GM21381 (cell line): ENCODE measurements around the gene OSBPL3.
"Not testable (repeated sequence)": the region's sequence is repeated elsewhere in the genome, so short reads cannot be mapped to it uniquely, and the experiment has no call there.

Source experiments
- ATAC-seq: cut with Tn5 transposase; IDR thresholded peaks from one replicate; pipeline ENCODE4 v1.9.1; 2021; ENCODE audit warnings: mild to moderate bottlenecking, moderate library complexity; ENCODE audit not compliant: unreplicated experiment

Gene OSBPL3

DNA sequence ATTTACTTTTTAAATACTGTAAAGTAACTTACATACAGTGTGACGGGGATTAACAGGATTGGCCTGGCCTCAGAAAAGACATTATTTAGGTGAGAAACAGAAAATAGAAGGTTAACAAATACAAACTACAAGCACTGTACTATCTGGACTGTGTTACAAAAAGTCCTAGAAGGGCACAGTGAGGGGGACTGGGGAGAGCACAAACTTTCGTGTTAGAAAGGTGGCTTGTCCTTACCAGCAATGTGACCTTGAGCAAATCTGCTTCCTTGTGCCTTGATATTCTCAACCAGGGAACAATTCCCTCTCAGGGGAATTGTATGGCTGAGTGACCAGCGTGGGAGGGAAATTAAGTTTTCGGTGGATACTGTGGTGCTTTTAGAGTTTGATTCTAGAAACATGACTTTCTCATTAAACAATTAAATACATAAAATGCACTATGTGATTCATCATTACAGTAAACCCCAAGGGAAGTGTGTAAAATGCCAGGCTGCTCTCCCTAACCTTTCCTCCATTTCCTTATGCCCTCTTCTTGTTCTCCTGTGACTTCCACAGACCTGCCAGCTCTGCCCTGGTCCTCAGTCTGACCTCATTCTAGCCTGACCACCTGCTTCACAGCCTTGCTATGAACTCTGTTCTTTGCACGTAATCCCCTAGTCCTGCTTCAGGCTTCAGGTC, 57.7 kb downstream of the OSBPL3 start:
- no peak for ATAC-seq

DNA sequence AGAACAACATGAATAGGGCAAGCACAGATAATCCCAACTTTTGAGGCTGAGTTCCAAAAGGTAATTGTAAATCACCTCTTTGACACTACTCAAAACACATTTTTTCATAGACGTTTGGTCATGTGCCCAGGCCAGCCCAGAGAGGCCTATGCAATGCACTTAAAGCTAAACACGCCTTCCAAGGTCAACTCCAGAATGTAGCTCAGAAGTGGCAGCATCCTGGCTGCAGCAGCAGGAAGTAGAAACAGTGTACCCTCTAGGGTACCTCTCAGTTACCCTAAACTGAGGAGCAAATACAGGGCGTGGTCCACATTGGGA, 58.7 kb downstream of the OSBPL3 start:
- no peak for ATAC-seq

DNA sequence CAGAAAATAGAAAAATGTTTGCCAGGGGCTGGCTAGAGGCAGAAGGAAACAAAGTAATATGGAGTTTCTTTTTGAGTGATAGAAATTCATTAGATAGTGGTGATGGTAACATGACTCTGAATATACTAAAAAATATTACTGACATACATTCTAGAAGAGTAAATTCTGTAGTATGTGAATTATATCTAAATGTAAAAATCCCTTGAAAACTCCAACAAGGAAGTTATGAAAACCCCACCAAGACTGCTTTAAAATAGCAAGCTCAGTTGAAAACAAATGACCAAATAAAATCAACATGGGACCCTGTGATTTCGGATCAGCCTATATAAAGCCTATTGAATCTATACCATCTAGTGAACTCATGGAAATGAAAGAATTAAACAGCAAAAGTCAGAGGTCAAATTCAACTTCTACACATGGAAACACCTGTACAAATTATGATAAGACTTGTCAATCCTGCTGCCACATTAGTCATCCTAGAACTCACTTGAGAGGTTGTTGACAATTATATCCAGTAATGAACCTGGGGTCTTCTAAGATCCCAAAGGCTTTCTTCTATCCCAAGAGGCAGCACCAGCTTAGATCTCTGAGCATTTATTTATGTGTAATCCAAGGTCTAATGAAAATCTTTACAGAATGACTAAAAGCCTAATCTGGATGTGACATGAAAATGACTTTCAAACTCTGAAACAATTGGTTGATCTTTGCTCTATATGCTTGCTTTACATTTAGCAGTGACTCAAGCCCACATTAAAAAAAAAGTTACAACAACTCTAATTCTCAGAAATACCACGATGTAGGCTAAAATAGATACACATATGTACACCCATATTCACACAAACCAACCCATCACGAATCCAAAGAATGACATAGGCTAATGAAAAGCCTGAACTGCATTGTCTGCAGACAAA, 59.3 kb downstream of the OSBPL3 start:
- no peak for ATAC-seq

DNA sequence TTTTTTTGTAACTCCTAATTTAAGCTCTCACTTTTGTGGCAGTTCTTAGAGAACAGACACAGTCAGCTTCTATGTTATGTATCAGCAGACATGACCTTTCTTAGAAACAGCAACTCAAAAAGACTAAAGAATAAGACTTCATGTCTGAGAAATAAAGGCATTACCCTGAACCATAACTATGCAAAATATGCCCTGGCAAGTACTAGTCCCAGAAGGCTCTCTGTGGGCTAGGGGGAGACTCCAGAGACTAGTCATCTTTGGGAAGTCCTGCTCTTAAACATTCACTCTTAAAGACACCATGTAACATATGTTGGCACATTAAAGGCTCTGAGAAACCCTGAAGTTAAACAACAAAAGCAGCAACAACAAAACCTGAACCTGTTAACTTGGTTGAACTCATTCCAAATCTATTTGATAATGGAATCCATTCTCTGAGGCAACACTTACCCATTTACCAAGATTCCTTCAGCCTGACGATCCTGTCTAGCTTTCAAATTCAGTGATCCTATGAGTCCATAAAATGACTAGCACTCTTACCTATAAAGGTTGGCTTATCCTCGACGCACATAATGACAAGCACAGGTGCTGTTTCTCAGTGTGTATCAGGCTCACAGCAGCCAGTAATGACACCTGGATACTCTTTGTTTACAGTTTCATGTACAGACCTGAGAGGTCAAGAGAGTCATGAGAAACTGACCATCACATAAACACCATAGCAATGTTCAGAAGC, 62.3 kb downstream of the OSBPL3 start:
- peak; percentile 44 for ATAC-seq

DNA sequence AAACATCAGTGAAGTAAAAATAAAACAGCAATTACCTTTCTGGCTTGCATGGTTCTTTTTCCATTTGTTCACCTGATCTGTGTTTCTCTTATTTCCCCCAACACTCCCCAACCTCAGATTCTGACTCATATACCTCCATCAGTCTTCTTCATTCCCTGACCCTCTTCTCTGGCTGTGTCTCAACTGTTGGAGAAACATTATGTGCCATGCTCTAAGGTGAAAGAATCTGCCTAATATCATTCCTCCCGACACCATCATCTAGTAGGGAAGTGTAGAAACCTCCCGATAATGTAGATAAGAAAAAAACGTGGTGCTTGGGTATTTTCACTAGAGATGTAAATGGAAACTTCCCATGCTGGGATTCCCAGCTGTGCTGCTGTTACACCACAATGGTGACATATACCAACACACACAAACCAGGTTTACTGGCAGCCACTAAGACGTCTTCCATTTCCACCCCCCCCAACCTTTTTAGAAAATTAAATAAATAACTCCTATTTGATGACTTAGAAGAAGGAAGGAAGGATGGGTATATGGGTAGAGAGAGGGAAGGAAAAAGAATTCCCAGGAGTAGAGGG, 63.4 kb downstream of the OSBPL3 start:
- no peak for ATAC-seq

DNA sequence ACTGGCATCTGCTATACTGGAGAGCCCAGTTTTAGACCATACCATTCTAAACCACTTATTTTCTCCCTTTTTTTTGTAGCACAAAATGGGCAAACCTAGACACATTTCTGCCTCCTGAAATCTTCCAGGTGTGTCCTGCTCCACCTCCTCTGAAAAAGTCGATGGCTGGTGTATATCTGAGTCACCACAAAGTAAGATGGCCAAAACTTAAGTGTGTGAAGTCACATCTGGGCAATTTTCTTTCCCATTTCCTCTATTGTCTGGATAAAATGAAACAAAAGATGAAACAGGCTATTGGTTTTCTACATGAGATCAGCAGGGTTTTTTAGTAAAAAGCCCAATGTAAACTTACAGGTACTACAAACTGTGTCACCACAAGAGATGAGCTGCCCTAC, 65.5 kb downstream of the OSBPL3 start:
- ATAC-seq: no peak

DNA sequence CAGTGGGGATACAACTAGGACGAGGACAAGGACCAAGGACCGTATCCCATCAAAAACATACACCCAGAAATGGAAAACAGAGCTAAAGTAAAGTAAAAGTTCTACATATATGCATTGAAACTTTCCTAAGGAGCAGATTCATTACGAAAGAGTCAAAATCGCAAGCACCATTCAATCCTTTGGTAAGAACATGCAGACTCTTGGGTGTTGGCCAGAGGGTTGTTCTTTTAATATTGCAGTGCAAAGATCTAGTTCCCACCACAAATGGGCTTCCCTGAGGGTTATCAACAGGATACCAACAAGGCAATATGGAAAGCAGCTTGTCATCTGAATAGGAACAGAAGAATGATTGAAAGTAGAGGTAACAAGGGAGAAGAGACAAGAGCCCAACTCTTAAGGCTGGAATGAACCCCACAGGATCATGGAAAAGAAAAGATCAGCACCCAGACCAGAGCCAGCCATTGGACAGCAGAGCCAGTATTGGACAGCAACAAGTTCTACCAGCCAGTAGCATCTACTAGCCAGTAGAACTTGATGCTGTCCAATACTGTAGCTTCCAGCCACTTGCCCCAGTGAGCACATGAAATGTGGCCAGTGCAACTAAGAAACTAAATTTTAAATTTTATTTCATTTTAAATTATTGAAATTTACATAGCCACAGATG, 66.0 kb downstream of the OSBPL3 start:
- no peak for ATAC-seq

DNA sequence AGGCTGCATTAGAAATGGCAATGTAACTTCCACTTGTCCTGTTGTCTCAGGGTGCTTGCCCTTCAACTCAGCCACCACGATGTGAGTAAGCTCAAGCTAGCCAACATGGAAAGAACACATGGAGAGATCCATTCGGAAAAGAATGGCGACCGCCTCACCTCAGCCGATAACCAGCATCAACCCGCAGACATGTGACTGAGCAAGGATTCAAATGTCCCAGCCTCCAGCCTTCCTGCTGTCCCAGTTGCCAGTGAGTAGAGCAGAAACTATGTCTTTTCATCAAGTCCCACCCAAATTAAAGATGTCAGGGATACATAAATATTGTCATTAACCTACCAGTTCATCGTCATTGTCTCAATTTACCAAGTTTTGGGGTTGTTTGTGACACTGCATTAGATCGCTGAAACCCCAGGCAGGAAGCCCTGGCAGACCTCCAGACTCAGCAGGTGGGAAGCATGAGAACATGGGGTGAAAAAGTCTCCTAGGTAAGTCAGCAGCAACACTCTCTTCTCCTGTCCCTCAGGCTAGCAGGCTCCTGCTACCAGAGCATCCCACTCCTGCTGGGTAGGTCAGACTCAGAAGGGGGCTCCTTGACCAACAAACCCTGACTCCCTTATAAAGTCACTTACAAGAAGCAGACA, 67.0 kb downstream of the OSBPL3 start:
- ATAC-seq: no peak

DNA sequence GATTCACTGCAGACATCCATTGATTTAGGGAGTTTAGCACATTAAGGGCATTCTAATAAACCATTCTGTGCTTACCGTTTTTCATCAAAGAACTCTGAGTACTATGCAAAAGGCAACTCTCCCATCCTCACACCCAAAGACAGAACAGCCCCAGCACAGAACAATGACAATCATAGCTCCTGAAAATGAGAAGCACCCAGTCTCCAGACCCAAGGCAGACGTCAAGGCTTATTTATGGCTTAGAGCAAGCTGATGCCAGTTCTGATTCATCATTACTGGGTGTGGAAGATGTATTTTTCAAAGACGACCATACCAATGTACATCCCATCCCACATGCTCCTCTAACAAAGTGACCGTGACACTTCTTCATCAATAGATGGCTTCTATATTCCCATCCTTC, 67.6 kb downstream of the OSBPL3 start:
- no peak for ATAC-seq

DNA sequence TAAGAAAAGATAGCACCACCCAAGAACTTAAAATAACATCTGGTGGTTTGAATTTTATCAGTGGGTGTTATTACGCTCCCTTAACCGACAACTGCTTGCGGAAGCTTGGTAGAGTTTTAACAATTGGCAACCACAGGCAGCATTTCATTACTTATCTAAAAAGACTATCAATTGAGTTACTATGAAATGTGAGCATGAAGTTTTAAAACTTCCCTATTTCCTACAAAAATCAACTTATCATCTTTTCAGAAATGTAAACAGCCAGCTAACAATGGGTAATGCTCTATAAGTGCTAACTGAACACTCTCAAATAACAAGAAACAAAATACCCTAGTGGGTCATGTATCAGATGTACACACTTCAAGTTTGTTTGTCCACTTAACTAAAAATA, 68.8 kb downstream of the OSBPL3 start:
- ATAC-seq: peak; percentile 48

DNA sequence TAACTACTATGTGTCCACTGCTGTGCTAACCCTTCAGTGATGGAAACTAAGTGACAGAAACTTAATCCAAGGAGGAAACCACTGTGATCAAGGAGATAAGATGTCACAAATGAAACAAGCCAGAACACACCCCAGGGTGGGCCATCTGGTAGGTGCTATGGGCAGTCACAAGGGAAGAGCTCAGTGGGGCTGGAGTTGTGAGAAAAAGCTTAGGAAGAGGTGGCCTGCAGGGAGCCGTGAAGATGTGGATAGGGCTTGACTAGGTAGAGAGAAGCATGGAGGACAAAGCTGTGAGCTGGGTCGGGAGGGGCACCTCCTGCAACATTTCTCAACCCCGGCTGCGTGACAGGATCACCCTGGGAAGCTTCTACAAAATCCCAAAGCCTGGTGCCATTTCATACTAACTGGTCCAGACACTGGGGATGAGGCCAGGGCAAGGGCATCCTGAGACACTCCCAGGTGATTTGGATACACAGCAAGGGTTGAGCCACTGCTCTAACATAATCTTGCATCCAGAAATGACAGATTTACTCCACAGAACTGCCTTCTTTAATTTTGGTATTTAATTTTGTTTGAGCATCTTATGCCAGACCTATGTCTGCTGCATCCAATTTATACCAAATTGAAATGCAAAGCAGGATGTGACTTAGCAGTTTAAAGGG, 69.3 kb downstream of the OSBPL3 start:
- no peak for ATAC-seq

DNA sequence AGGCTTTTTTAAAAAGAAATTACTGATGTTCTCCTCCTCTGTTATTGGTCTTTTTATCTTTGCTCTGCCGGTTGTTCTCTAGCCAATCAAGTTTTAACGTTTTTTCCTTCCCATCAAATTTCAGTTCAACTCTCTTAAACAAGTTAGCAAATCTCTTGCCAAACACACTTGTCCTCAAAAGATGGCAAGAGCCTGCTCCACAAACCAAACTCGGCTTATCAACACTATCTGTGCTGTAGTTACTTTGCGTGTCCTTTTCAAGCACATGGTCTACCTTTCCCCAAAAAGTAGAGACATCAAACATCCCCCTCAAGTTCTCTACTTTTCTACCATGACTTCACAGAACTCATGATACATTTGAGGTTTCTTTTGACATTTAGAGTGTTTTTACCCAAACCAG, 71.3 kb downstream of the OSBPL3 start:
- ATAC-seq: no peak

DNA sequence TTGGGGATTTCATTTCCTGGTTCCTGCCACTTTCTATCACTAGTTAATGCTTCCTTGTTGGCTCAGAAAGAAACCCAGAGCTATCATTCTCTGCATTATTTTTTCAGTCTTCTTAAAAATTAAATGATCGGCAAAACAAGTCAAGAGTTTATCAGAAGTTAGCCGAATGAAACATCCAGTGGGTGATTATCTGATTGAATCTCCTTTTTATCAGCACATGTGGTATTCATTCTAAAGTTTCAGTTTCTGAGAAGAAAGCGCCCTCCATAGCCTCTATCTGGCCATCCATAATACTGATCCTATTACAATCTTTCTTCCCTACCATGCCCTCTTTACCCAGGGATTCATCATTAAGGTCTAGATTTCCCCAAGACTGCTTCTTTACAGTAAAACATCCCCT, 71.8 kb downstream of the OSBPL3 start:
- no peak for ATAC-seq

DNA sequence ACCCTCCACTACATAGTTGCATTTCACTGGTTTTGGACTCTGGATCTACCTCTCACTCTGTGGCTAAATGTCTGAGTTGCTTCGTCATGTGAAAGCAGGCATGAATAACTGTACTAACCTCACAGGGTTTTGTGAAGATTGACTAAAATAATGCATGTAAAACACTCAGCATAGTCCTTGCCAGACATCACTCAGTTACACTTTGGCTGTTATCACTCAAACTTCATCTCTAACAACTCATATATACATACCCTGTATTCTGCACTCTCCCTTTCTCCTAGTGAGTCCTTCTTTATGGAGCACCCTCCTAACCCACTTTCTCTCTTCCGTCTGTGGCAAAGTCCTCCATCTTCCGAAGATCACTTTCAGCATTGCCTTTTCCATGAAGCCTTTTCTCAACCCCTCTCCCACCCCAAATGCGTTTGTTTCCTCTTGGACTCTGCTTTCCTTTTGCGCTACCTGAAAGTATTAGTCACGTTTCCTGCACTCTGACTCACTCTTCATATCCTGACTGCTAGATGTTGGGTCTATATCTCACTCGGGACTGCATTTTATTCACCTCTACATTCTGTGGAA, 72.6 kb downstream of the OSBPL3 start:
- ATAC-seq: peak; percentile 53

DNA sequence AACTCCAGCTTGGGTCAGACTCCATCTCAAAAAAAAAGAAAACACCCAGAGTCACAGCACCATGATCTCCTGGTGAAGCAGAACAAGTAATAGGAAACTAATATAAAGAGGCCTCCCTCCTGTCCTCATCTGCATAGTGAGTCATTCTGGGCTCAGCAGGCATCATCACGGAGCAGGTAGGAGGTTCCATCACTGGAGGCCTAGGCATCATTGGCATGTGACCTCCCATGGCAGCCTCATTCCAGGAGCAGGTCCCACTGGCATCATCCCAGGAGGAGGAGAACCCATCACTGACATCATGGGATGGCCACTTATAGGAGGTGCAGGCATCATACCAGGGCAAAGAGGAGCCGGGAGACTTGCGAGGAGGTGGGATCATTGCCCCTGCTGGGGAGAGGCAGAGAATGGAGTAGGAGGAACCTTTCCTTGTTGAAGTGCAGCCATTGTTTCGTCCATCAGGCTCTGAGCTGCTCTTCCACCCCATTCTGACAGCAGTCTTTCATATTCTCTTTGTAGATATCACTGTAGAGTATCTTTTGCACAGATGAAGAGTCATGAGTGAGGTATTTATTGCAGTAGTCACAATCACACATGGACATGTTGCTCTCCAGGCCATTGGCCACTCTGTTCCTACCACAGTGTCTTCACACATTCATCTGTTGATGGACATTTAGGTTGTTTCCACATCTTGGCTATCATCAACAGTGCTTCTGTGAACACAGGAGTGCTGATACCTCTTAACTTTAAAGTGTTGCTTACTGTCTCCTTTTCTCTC, 73.8 kb downstream of the OSBPL3 start:
- ATAC-seq: no peak

DNA sequence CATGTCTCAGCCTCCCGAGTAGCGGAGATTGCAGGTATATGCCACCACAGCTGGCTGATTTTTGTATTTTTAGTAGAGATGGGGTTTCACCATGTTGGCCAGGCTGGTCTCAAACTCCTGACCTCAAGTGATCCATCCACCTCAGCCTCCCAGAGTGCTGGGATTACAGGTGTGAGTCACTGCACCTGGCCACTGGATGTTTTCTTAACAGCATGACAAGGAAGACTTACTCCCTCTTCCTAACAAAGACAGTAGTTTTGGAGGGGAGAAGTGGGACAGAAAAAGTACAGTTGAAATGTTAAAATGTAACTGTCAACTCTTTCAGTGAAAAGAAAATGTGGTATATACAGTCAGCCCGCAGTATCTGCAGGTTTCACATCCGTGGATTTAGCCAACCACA, 76.0 kb downstream of the OSBPL3 start:
- not testable (repeated sequence) for ATAC-seq

DNA sequence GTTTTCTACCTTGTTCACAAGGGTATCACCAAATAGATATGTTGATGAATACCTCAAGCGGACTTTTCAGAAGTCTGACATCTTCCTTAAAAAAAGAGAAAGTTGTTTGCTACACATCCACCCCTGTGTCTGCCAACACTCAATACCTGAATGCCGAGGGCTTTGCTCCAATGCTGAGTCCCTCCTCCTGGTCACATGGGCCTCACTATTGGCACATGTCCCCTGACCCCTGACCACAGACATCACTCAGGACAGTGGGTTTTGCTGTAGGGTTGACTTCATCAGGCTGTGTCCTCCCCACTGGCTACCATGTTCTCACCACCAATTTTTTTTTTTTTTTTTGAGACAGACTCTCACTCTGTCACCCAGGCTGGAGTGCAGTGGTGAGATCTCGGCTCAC, 76.4 kb downstream of the OSBPL3 start:
- ATAC-seq: no peak

DNA sequence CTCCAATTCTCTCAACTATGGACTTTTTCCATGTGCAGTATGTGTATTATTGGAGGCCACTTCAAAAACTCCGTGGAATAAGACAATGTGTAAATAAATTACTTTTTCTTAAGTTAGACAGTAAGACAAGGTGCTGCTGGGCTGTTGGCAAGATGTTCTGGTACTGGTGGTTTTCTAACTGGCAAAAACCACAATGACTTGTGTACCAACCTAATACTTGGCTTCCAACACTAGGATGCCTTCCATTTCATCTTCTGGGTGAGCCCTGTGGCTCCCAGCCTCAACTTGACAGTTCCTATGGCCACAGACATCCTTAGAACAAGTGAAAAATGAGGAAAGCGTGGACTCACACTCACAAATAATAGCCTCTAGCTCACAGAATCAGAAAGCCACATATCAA, 77.0 kb downstream of the OSBPL3 start:
- ATAC-seq: no peak

DNA sequence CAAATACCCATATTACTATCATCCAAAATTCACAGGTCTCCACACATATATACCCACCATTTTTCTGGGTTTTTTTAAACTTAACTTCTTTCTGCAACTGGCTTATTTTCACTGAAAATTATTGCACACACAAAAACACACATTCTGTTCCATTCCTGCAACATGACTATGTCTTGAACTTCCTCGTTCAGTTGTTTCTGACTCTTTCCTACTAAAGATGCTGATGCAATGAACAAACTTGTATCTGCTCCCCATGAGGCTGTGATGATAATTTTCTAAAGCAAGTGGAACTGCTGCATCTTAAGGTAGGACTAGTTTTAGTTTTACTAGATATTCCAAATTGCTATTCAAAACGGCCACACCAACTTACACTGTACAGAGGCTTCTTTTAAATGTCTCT, 77.7 kb downstream of the OSBPL3 start:
- no peak for ATAC-seq
